Frontal cortex (tissue), 4 donors: ENCODE measurements around the gene DBT. TPM values are rescaled to one million over a fixed set of nuclear protein-coding genes. Genes with fewer than 3 reads are reported as not detected.
"Not testable (repeated sequence)": the region's sequence is repeated elsewhere in the genome, so short reads cannot be mapped to it uniquely, and the experiment has no call there.

ENCODE experiments used
- DNase-seq, 2 donors: peaks; one replicate each; pipeline ENCODE4 v3.0.0; 2012; ENCODE audit warnings: low spot score in 2 of 2
- FAIRE-seq: peaks from 2 replicates; lab custom pipeline; 2012; peaks lifted over from hg19 to GRCh38; lab: Jason Lieb, UNC
- total RNA-seq: library from RNA; depleted of rRNA; stranded (reverse); fragments of >200 nt; gene quantifications from one replicate; pipeline ENCODE4 v1.2.3, GENCODE V29; 2014
- donor health status: control.
- donor health status: control.
- donor health status: control.

The DBT gene
- 6.5 TPM for total RNA-seq

DNA sequence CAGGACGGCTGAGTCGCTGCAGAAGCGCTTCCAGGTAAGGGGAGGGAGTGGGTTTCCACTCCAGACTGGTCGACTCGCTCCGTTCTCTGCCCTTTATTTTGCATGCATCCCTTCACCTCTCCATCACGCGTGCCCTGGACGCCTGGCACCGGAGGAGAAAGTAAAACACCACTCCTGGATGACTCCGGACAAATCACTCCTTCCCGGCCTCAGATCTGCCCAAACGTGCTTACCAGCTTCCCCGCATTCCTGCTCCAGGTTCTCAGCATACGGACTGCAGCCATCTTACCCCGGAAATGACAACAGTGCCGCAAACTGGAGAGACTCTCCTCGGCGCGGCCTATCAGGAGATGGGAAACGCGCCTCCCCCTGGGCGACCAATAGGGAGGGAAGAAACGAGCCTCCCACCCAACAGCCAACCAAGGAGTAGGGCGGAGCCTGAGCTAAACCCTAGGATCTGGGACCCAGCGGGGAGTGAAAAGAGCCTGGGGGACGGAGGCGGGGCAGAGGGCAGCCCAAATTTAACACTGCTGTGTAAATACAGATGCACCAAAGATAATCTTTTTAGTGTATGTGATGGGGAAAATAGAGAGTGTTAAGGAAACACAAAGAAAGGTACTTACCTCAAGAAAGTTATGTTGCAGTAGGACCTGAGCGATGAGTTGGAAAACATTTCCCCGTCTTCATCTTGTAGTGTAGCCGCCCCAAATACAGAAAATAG lies at the start of gene DBT:
Gene DBT (minus strand): TSS at position 298 of the 721 bp plus-strand sequence. CDS start 14 bp downstream, at position 284.
- FAIRE-seq (peak; percentile 92), DNase-seq (peak; percentile 61 to 84)

DNA sequence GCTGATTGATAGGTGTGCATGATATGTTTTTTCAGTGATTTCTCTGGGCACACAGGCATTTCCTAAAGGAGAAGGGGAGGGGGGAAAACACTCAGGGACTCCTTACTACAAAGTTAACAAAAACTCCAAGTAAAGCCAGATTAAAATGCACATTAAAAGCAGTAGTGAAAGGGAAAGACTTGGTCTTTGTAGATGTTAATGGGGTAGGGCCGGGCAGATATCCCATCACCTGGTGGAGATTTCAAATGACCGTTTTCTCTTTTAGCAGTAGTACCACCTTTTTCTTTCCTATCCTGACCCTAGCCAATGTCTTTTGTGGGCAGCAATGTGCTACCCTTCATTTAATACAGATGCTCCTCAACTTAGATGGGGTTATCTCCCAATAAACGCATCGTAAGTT lies 48.9 kb upstream of the DBT start:
- FAIRE-seq: no peak

DNA sequence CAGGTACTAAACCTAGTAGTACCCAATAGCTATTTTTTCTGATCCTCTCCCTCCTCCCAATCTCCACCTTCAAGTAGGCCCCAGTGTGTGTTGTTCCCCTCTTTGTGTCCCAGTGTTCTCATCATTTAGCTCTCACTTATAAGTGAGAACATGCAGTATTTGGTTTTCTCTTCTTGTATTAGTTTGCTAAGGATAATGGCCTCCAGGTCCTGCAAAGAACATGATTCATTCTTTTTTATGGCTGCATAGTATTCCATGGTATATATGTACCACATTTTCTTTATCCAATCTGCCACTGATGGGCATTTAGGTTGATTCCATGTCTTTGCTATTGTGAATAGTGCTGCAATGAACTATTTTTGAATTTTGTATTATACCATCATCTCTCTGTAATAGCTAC lies 47.4 kb upstream of the DBT start:
- not testable (repeated sequence) for DNase-seq, FAIRE-seq

More for the DNA sequence above, 48.9 kb upstream of the DBT start:
- no peak for DNase-seq

- FAIRE-seq (no peak), DNase-seq (no peak)
Measured at GRCh38 chr1:100296140-100296539, 46.5 kb upstream of the DBT start.

- FAIRE-seq (no peak), DNase-seq (no peak)
Measured at GRCh38 chr1:100292711-100293110, 43.1 kb upstream of the DBT start.

- FAIRE-seq: no peak
- no peak for DNase-seq
Measured at GRCh38 chr1:100290291-100290690, 40.7 kb upstream of the DBT start.

GRCh38 chr1:100287162-100287561 lies 37.5 kb upstream of the DBT start:
- DNase-seq (no peak), FAIRE-seq (no peak)

GRCh38 chr1:100284591-100284990 lies 35.0 kb upstream of the DBT start:
- no peak for FAIRE-seq
- DNase-seq: no peak

- DNase-seq (no peak), FAIRE-seq (no peak)
Measured at GRCh38 chr1:100279954-100280682, 30.5 kb upstream of the DBT start.

GRCh38 chr1:100279358-100279923 lies 29.8 kb upstream of the DBT start:
- FAIRE-seq (no peak), DNase-seq (no peak)

- no peak for FAIRE-seq
Measured at GRCh38 chr1:100277866-100278265, 28.2 kb upstream of the DBT start.

GRCh38 chr1:100268202-100268601 lies 18.6 kb upstream of the DBT start:
- DNase-seq (no peak), FAIRE-seq (no peak)

More at GRCh38 chr1:100277866-100278265, 28.2 kb upstream of the DBT start:
- DNase-seq: no peak

DNA sequence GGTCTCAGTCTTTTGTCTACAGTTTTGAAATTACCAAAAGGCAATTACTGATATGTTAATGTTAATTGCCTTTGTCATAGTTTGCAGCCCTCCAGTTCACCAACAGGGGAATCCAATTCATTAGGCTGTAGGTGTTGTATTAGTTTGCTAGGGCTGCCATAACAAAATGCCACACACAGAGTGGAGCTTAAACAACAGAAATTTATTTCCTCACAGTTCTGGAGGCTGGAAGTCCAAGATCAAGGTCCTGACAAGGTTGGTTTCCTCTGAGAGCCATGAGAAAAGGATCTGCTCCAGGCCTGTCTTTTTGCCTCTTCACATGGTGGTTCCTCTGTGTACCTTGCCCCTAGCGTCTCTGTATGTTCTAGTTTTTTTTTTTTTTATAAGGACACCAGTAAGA lies 17.6 kb upstream of the DBT start:
- DNase-seq (no peak), FAIRE-seq (no peak)

DNA sequence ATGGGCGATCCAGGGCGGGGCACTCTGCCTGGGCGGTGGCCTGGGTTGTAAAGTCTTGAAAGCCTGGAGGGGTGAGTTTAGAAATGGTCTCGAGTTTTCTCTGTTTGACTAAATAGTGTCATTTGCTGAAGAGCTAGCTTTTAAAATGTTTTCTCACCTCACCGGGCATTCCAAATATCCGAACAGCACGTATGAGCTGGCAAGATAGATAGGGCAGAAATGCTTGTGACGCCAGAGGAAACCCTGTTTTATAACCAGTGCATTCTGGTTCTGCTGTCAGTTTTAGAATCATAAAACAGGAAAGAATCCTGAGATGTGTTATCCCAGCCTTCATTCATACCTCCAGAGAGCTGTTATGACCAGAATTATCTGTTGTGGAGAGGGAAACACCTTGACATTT lies 17.1 kb upstream of the DBT start:
- DNase-seq: no peak
- FAIRE-seq: no peak

DNA sequence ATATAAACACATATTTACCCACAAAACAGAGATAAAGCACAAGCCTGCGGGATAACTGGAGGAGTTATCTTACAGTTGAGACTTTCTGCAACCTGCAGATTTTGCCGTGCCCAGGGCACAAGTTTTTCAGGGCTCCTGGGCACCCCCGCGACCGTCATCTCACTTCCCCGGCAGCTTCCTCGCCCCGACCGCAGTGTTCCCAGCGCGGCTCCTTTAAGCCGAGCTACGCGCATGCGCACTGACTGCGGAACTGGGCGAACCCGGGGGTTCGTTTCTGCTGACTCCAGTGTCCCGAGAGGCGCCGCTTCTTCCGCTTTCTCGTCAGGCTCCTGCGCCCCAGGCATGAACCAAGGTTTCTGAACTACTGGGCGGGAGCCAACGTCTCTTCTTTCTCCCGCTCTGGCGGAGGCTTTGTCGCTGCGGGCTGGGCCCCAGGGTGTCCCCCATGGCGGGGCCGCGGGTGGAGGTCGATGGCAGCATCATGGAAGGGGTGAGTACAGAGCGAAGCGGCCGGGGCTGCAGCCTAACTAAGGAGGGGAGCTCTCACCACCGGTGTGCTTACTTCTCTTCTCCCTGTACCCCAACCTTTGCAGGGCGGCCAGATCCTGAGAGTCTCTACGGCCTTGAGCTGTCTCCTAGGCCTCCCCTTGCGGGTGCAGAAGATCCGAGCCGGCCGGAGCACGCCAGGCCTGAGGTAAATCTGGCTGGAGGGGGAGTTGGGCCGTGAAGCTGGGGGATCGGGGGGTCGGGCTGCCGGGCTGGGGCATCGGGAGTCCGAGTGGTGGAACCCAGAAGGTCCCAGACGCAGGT lies 16.5 kb upstream of the DBT start, which contains the start of gene RTCA:
Gene RTCA (plus strand): TSS at position 286 of the 810 bp plus-strand sequence. CDS start 160 bp downstream, at position 446.
- no peak for FAIRE-seq
- DNase-seq: peak; percentile 55 to 84

GRCh38 chr1:100265562-100265930 lies 15.9 kb upstream of the DBT start:
- no peak for DNase-seq
- FAIRE-seq: no peak

- not testable (repeated sequence) for FAIRE-seq, DNase-seq
Measured at GRCh38 chr1:100264081-100264480, 14.4 kb upstream of the DBT start.

- FAIRE-seq (no peak), DNase-seq (no peak)
Measured at GRCh38 chr1:100261686-100262085, 12.1 kb upstream of the DBT start.

GRCh38 chr1:100258427-100258826 lies 8.8 kb upstream of the DBT start:
- DNase-seq, FAIRE-seq: not testable (repeated sequence)

- DNase-seq, FAIRE-seq: not testable (repeated sequence)
Measured at GRCh38 chr1:100256273-100256672, 6.6 kb upstream of the DBT start.
